Measurements from ENCODE around the gene KNDC1. TPM values are rescaled to one million over a fixed set of nuclear protein-coding genes. Genes with fewer than 3 reads are reported as not detected.

The KNDC1 gene
- total and polyA plus RNA-seq, 2 of the 13 experiments (the other 11 are each of a cell fraction or from before 2014, with no cell fraction given) = 0.69 TPM; not detected in 1

DNA sequence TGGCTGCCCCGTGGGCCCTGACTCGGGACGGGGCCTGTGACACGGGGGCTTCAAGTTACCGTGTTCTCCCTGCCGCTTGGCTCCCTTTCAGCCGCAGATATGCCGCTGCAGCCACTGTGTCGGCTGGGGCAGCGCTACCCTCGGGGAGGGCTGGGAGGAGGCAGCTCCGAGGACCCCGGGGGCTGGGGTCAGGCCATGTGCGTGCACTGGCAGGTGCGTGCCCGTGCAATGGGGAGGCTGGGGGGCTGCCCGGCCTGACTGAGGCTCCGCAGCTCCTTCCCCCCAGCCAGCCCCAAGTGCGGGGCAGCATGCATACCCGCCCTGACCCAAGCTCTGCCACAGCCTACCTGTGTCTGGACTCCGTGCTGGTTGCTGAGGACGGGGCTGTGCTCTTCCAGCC lies 29.2 kb downstream of the KNDC1 start:
- Histone ChIP-seq H2AFZ (ENCODE audit: low read length) (no peak overlapping the region), H3K4me1 (ENCODE audit: insufficient read depth, low read length) (peaks cover 10% of the 10 kb centered on the region; the same call in 1 of the 2 replicates), H3K9ac (ENCODE audit: insufficient read depth, low read depth, low read length) (no peak overlapping the region), H4K20me1 (ENCODE audit: insufficient read depth, low read length) (no peaks in the 10 kb centered on the region), H3K79me2 (ENCODE audit: insufficient read depth, low read length) (no peaks in the 10 kb centered on the region), H3K4me3 (replicated peaks in 1 of 3; ENCODE audit: insufficient read depth in 1 of 3, low read depth in 2 of 3, low read length in 3 of 3) (no peak overlapping the region), H3K9me3 (ENCODE audit: low read length) (no peaks in the 10 kb centered on the region), H3K27ac (ENCODE audit: extremely low read length, insufficient read depth, low read length) (no peak overlapping the region), H3K36me3 (replicated peaks in 1 of 2; ENCODE audit: control insufficient read depth in 1 of 2, insufficient read depth in 2 of 2, low read length in 2 of 2) (no peaks in the 10 kb centered on the region), H3K27me3 (ENCODE audit: control insufficient read depth in 1 of 2, insufficient read depth in 2 of 2, low read length in 2 of 2) (peaks cover 10 to 43% of the 10 kb centered on the region in 2 experiments; a peak in 4 of 5 replicates), H3K4me2 (ENCODE audit: low read depth, low read length) (no peak overlapping the region)
- intact Hi-C loops (cut with micrococcal nuclease; ENCODE audit: unreplicated experiment) = no loop called here
- TF ChIP-seq ZNF446 (CRISPR knock-in tag; IDR thresholded peaks at IDR 0.05) = no peak
- no peak for TF ChIP-seq ZEB1 (IDR thresholded peaks at IDR 0.05; ENCODE audit: insufficient replicate concordance, low read depth)
- TF ChIP-seq CAMTA2 (CRISPR knock-in tag; IDR thresholded peaks at IDR 0.05; ENCODE audit: borderline replicate concordance) = no peak
- no peak for TF ChIP-seq PAF1 (CRISPR knock-in tag; IDR thresholded peaks at IDR 0.05)
- no peak for TF ChIP-seq POLR2G (IDR thresholded peaks at IDR 0.05; ENCODE audit: low read depth, low read length)
- TF ChIP-seq SALL1 (CRISPR knock-in tag; IDR thresholded peaks at IDR 0.05) = no peak
- no peak for TF ChIP-seq U2AF1 (optimal IDR thresholded peaks at IDR 0.05; ENCODE audit: low read depth, low read length)
- TF ChIP-seq, protein P1, sequence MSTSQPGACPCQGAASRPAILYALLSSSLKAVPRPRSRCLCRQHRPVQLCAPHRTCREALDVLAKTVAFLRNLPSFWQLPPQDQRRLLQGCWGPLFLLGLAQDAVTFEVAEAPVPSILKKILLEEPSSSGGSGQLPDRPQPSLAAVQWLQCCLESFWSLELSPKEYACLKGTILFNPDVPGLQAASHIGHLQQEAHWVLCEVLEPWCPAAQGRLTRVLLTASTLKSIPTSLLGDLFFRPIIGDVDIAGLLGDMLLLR (CRISPR knock-in tag; IDR thresholded peaks at IDR 0.05) = no peak
- no peak for TF ChIP-seq ZNF552 (CRISPR knock-in tag; IDR thresholded peaks at IDR 0.05; ENCODE audit: borderline replicate concordance)
- no peak for TF ChIP-seq KLF9 (CRISPR knock-in tag; IDR thresholded peaks at IDR 0.05; ENCODE audit: low read depth)
- no peak for TF ChIP-seq ZNF550 (CRISPR knock-in tag; IDR thresholded peaks at IDR 0.05; ENCODE audit: borderline replicate concordance)
- no peak for TF ChIP-seq DZIP1 (CRISPR knock-in tag; IDR thresholded peaks at IDR 0.05)
- no peak for TF ChIP-seq HOXA7 (CRISPR knock-in tag; IDR thresholded peaks at IDR 0.05)
- TF ChIP-seq GATAD1 (CRISPR knock-in tag; IDR thresholded peaks at IDR 0.05) = no peak
- TF ChIP-seq NR2C2 (CRISPR knock-in tag; IDR thresholded peaks at IDR 0.05; ENCODE audit: borderline replicate concordance) = no peak
- TF ChIP-seq BCL6 (CRISPR knock-in tag; IDR thresholded peaks at IDR 0.05) = no peak
- POLR2A ChIA-PET = no interaction called here
- no peak for DNase-seq (ENCODE audit: low spot score)
- ATAC-seq = no peak
- in situ Hi-C loops (cut with HindIII; ENCODE audit: extremely low pct_ligation_motif_present, low pct_unique_long_range_greater_than_20kb) = no loop called here
- BruUV-seq (replicated peaks) = no TSS peak
- FAIRE-seq = no peak
- CTCF ChIA-PET (ENCODE audit: low intra/inter-chr PET ratio, low total read pairs) = no interaction called here
- WGBS (ENCODE audit: low lambda C conversion rate) = 46% methylated on average over 4 of the region's 22 CpGs

Data from HepG2 (cell line).